ENCODE results near the gene LRRC9.

- TF ChIP-seq CTCF (conservative IDR thresholded peaks at IDR 0.05) = no peak
- TF ChIP-seq EZH2 (IDR thresholded peaks at IDR 0.05; ENCODE audit: low read depth) = no peak
Measured at GRCh38 chr14:60021619-60022018, 101.7 kb downstream of the LRRC9 start.

Data from PC-9 (cell line).